HUES64 (cell line): Measurements from ENCODE around the gene CCDC61. TPM values are rescaled to one million over a fixed set of nuclear protein-coding genes. Genes with fewer than 3 reads are reported as not detected.

ENCODE experiments used
- H3K27ac ChIP-seq: 2 replicates; pipeline ENCODE4 v1.7.0; 2013; ENCODE audit warnings: low read depth, low read length, inconsistent platforms
- H3K27me3 ChIP-seq: 2 replicates; pipeline ENCODE4 v1.6.1; 2013; ENCODE audit warnings: mild to moderate bottlenecking, low read length; ENCODE audit not compliant: insufficient read depth
- H3K36me3 ChIP-seq: 2 replicates; pipeline ENCODE4 v1.6.1; 2013; ENCODE audit warnings: mild to moderate bottlenecking, low read length; ENCODE audit not compliant: insufficient read depth
- H3K4me1 ChIP-seq: 2 replicates; pipeline ENCODE4 v1.6.1; 2013; ENCODE audit warnings: mild to moderate bottlenecking, low read length, moderate library complexity; ENCODE audit not compliant: insufficient read depth
- H3K4me3 ChIP-seq: 2 replicates; pipeline ENCODE4 v1.5.1; 2013; ENCODE audit warnings: mild to moderate bottlenecking, low read length, moderate library complexity
- H3K9ac ChIP-seq: 2 replicates; pipeline ENCODE4 v1.6.1; 2013; ENCODE audit warnings: mild to moderate bottlenecking, low read depth, low read length
- H3K9me3 ChIP-seq: 2 replicates; pipeline ENCODE4 v1.6.1; 2013; ENCODE audit warnings: low read depth, low read length; ENCODE audit not compliant: insufficient read depth
- WGBS: fragments of 150-250, 120-280 bp; methylation state at CpG from one replicate; pipeline ENCODE4 v1.1.7; 2013; ENCODE audit warnings: missing lambda C conversion rate; 5-methylcytosine and 5-hydroxymethylcytosine counted together
- polyA plus RNA-seq, 2 experiments: library from polyadenylated mRNA; stranded (reverse); fragments of 50-300 nt; gene quantifications; one replicate each; pipeline ENCODE4 v1.2.3, GENCODE V29; 2013

Gene CCDC61, protein sequence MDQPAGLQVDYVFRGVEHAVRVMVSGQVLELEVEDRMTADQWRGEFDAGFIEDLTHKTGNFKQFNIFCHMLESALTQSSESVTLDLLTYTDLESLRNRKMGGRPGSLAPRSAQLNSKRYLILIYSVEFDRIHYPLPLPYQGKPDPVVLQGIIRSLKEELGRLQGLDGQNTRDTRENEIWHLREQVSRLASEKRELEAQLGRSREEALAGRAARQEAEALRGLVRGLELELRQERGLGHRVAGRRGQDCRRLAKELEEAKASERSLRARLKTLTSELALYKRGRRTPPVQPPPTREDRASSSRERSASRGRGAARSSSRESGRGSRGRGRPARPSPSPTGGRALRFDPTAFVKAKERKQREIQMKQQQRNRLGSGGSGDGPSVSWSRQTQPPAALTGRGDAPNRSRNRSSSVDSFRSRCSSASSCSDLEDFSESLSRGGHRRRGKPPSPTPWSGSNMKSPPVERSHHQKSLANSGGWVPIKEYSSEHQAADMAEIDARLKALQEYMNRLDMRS
- 4.3 TPM for polyA plus RNA-seq (2013, experiment 1 of 2)
- 6.0 TPM for polyA plus RNA-seq (2013, experiment 2 of 2)

DNA sequence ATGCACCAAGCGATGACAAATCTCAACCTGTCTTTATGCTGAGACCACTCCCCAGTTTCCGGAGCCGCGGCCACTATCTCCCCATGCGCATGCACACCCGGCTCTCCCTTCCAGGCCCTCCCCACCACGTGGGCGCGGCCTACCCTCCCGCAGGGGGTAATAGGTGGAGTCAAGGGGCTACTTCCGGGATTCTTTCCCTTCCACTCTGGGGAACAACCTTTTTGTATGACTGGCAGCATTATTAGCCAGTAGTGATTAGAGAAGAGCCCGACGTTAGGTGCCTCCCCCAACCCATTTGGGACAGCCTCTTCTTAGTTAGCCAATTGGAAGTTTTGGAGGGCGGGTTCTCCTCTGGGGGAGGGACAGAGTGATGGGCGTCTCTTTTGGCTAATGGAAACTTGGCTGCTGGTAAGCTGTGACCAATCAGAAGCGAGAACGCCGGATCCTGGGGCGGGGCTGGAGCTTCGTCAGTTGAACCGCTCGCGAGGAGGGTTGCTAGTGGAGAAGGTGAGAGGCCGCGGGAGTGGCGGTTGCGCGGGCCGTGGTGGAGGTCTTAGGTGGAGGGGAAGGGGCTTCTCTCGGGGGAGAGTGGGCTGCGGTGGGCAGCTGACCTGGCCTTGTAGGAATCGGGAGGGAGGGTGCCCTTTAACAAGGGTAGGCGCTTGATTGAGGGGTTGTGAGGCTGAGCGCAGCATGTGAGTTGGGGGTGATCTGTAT lies at the start of gene CCDC61:
Gene CCDC61 (plus strand): TSS at position 470 of the 717 bp plus-strand sequence. CDS start 7,552 bp downstream, outside the sequence.
- Histone ChIP-seq H3K4me1 (peaks cover 5% of the 10 kb centered on the region; the same call in 1 of the 2 replicates), H3K9ac (peak within 1 kb of the TSS; percentile 80), H3K27me3 (no peaks in the 10 kb centered on the region), H3K9me3 (no peaks in the 10 kb centered on the region), H3K27ac (no peak within 1 kb of the TSS), H3K36me3 (peaks cover 7% of the 10 kb centered on the region; the same call in 1 of the 2 replicates), H3K4me3 (peak within 1 kb of the TSS; percentile 98)
- under 1% methylated on average over 34 of the region's 34 CpGs for WGBS

DNA sequence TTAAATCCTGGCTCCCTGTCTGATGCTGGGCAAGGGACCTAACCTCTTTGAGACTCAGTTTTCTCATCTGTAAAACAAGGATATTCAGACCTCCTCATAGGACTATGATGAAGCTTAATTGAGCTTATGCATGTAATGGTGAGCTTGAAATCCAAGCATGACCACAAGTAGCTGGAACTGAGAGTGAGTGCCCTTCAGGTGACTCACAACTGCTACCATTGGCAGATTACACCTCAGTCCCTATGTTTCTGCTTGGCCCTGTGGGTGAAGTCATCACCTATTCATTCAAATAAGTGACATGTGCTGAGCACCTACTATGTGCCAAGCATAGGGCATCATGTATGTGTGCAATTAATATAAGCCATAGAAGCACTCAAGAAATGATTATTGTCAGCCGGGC lies 47.3 kb upstream of the CCDC61 start:
- Histone ChIP-seq H3K9me3 (no peaks in the 10 kb centered on the region), H3K27ac (no peak overlapping the region), H3K27me3 (no peaks in the 10 kb centered on the region), H3K4me3 (no peak overlapping the region), H3K4me1 (no peaks in the 10 kb centered on the region), H3K9ac (no peak overlapping the region), H3K36me3 (no peaks in the 10 kb centered on the region)
- WGBS, result 96% methylated on average over 1 of the region's 1 CpG

DNA sequence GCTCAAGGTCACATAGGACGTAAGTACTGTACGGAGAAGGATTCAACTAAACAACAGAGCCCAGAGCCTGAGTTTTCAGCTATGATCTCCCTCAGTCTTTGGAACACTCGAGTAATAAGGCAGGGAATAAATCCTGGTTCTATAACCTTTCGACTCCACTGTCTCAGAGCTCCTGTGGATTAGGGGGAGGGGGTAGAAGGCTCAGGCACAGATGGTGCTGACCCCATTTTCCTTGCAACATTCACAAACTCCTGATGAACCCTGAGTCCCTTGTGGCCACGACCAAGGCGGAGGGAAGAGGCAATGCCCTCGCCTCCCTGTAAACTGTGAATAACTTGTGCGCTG lies 43.0 kb upstream of the CCDC61 start:
- H3K36me3 ChIP-seq, result no peaks in the 10 kb centered on the region
- no peak overlapping the region for H3K27ac ChIP-seq
- WGBS, result 40% methylated on average over 8 of the region's 8 CpGs
- peak overlapping the region; percentile 67 for H3K4me3 ChIP-seq
- no peaks in the 10 kb centered on the region for H3K27me3 ChIP-seq
- H3K9me3 ChIP-seq, result no peaks in the 10 kb centered on the region
- H3K9ac ChIP-seq, result no peak overlapping the region
- H3K4me1 ChIP-seq, result peaks cover 3% of the 10 kb centered on the region; the same call in 1 of the 2 replicates

DNA sequence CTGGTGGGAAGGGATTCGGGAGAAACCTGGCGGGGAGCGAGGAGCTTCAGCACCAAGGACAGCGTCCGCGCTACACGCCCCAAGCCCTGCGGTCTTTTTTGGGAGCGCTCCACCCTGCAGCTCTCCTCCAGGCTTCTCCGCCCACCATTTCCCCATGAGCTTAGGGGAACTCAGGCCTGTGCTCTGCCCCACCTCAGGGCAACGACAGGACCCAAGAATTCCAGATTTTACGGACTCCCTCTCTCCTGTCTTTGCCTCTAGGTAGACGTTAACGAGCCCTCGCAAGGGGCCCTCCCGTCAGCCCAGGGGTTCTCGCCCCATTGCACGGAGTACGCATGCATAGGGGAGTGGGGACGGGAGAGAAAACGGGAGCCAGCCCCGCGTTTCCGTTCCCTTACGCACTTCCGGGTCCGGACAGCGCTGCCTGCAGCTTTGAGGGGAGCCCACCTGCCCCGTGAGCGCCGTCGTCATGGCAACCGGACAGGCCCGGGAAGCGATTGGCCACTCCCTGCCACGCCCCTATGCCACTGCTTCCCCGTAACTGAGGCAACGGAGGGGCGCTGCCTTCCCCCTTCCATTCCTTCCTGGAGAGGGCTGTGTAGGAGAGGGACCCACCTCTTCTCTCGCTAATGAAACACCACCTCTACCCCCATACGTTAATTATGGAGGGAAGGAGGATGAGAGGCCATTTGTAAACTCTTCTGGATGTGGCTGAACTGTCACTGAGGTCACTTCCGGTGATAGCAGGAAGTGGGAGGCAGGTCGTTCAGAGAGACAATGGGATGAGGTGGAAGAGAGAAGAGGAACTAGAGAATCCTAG lies 42.4 kb upstream of the CCDC61 start:
- under 1% methylated on average over 39 of the region's 43 CpGs for WGBS
- Histone ChIP-seq H3K9ac (no peak overlapping the region), H3K36me3 (no peaks in the 10 kb centered on the region)

DNA sequence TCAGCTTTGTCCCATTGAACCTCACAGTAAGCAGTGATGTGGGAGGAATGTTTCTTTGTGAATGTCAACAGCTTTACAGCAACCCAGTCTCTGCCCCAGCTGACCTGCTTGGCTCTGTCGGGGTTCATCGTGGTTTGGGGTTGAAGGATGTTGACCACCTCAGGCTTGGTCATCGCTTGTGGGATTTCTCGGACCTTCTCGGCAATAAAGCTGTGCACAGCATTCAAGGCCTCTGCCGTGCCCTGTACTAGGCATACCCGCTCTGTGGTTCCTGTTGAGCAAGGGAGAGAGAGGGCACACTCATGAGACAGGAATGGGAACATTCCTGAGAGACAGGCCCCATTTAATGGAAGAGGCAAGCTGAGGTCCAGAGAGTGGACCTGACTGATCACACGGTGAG lies 41.6 kb upstream of the CCDC61 start:
- H3K4me1 ChIP-seq, result peaks cover 3% of the 10 kb centered on the region; the same call in 1 of the 2 replicates
- H3K36me3 ChIP-seq, result no peaks in the 10 kb centered on the region; the same call in 1 of the 2 replicates
- H3K4me3 ChIP-seq, result peak overlapping the region; percentile 67
- peak overlapping the region; percentile 33; the same call in 1 of the 2 replicates for H3K27ac ChIP-seq
- no peaks in the 10 kb centered on the region for H3K9me3 ChIP-seq
- H3K9ac ChIP-seq, result no peak overlapping the region
- WGBS, result 94% methylated on average over 8 of the region's 8 CpGs
- H3K27me3 ChIP-seq, result no peaks in the 10 kb centered on the region

More for the DNA sequence above, 42.4 kb upstream of the CCDC61 start:
- Histone ChIP-seq H3K4me3 (peak overlapping the region; percentile 67), H3K4me1 (peaks cover 3% of the 10 kb centered on the region; the same call in 1 of the 2 replicates), H3K27me3 (no peaks in the 10 kb centered on the region), H3K27ac (peak overlapping the region; percentile 67; the same call in 1 of the 2 replicates), H3K9me3 (no peaks in the 10 kb centered on the region)

DNA sequence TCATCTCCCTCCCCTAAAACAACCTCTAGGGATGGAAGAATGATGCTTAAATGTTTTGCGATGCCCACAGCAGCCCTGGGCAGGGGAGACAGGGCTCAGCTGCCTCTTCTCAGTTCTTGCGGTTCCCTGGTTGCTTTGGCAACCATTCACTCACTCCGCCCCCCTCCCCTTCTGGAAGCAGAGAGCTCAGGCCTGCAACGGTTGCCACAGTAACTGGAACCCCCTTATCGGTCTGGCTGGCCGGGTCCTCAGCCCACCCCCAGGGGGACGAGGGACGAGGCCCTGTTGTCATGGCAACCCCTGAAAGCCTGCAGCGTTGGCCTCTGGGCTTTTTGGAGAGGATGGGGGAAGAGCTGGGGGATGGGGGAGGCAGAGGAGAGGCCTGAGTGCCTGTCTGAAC lies 41.1 kb upstream of the CCDC61 start:
- Histone ChIP-seq H3K4me3 (no peak overlapping the region), H3K9me3 (no peaks in the 10 kb centered on the region), H3K4me1 (peaks cover 3% of the 10 kb centered on the region; the same call in 1 of the 2 replicates), H3K27ac (no peak overlapping the region), H3K9ac (no peak overlapping the region), H3K36me3 (no peaks in the 10 kb centered on the region; the same call in 1 of the 2 replicates), H3K27me3 (no peaks in the 10 kb centered on the region)
- 71% methylated on average over 9 of the region's 9 CpGs for WGBS

DNA sequence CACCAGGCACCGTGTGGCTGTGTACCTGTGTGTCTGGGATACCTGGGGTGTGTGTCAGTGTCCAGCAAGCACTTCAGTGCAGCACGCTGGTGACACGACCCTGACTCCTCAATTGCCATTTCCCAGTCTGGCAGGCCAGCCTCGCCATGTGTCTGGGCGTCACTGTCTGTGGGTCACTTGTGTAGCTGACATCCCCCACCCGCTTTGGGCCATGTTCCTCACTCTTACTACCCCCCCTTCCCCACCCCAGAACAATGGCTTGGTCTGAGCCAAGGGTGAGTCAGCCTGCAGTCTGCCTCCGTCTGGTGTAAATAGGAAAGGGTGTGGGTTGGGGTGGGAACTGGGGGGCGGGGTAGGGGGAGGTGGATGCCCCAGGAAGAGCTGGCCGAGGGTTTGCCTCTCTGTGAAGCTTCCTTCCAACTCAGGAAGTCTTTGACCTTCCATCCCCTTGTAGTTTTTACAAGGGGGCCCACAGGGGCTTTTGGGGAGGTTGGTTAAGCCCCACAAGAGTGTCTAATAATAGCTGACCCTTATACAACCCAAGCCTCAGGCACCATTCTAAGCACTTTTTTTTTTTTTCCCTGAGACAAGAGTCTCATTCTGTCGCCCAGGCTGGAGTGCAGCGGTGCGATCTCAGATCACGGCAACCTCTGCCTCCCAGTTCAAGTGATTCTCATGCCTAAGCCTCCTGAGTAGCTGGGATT lies 39.2 kb upstream of the CCDC61 start:
- peaks cover 12% of the 10 kb centered on the region; the same call in 1 of the 2 replicates for H3K4me1 ChIP-seq

DNA sequence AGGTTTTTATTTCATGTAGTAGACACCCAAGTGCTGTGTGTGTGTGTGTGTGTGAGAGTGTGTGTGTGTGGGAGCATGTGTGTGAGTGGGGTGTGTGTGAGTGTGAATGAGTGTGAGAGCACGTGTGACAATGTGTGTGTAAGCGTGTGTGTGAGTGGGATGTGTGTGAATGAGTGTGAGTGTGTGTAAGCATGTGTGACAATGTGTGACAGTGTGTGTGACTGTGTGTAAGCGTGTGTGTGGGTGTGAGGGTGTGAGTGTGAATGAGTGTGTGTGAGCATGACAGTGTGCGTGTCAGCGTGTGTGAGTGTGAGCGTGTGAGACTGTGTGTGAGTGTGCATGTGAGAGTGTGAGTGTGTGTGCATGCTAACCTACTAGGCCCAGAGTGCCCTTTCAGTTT lies 36.9 kb upstream of the CCDC61 start:
- H3K27ac ChIP-seq, result no peak overlapping the region
- no peaks in the 10 kb centered on the region for H3K9me3 ChIP-seq
- H3K27me3 ChIP-seq, result no peaks in the 10 kb centered on the region
- H3K4me1 ChIP-seq, result peaks cover 14% of the 10 kb centered on the region; the same call in 1 of the 2 replicates
- H3K4me3 ChIP-seq, result no peak overlapping the region
- WGBS, result 93% methylated on average over 6 of the region's 6 CpGs
- H3K9ac ChIP-seq, result no peak overlapping the region
- H3K36me3 ChIP-seq, result no peaks in the 10 kb centered on the region; the same call in 1 of the 2 replicates

More for the DNA sequence above, 39.2 kb upstream of the CCDC61 start:
- Histone ChIP-seq H3K27me3 (no peaks in the 10 kb centered on the region), H3K4me3 (no peak overlapping the region), H3K36me3 (no peaks in the 10 kb centered on the region; the same call in 1 of the 2 replicates), H3K27ac (no peak overlapping the region), H3K9ac (no peak overlapping the region), H3K9me3 (no peaks in the 10 kb centered on the region)
- 71% methylated on average over 12 of the region's 13 CpGs for WGBS

DNA sequence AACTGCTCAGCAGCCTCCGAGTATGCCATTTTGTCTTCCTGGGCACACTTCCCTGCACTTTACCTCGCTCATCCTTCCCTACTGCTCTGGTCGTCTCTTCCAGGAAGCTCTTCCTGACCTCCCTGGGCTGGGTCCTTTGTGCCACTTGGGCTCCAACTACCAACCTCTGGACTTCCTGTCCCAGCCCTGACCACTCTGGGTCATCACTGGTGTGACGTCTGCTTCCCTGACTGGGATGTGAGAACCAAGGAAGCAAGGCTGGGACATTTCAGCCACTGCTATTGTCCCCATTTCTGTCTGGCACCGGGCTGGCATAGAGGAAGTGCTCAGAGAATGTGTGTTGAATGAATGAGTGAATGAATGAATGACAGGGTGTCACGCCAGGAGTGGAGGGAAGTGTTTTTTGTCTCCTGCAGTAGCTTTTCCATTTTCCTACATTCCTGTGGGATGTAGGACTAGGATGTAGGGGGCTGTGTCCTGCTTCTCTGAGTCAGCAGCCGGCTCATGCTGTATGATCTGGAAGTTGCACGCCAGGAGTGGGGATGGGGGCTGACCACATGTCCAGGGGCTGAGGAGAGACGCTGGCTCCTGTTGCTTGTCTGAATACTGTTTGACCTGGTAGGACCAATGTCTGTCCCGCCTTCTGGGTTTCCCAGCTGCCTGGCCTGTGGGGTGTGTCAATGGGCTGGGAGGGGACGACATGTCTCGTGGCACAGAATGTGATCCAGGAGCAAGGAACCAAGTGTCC lies 36.3 kb upstream of the CCDC61 start:
- peaks cover 14% of the 10 kb centered on the region; the same call in 1 of the 2 replicates for H3K4me1 ChIP-seq
- WGBS, result 81% methylated on average over 12 of the region's 12 CpGs
- H3K9me3 ChIP-seq, result no peaks in the 10 kb centered on the region
- H3K36me3 ChIP-seq, result no peaks in the 10 kb centered on the region; the same call in 1 of the 2 replicates
- H3K27me3 ChIP-seq, result no peaks in the 10 kb centered on the region
- H3K9ac ChIP-seq, result no peak overlapping the region
- H3K4me3 ChIP-seq, result no peak overlapping the region
- no peak overlapping the region for H3K27ac ChIP-seq
